Lower leg skin (tissue), 4 donors: ENCODE measurements around the gene ASXL1. TPM values are rescaled to one million over a fixed set of nuclear protein-coding genes. Genes with fewer than 3 reads are reported as not detected.

ENCODE experiments used
- DNase-seq, 2 donors: peaks; one replicate each; pipeline ENCODE4 v3.0.0-alpha.2; 2019; ENCODE audit warnings: low spot score in 2 of 2
- H3K4me3 ChIP-seq: fragments of 200-600 bp; sonication (generic); 2 replicates; pipeline ENCODE4 v1.5.1; 2017; ENCODE audit warnings: mild to moderate bottlenecking, low read depth; ENCODE audit not compliant: poor library complexity, severe bottlenecking
- POLR2A ChIP-seq, 2 donors: fragments of 450-650 bp; IDR thresholded peaks; one replicate each; pipeline ENCODE4 v1.6.1; 2016 to 2017; ENCODE audit warnings: antibody characterized with exemption in 2 of 2, mild to moderate bottlenecking in 1 of 2, moderate library complexity in 1 of 2
- WGBS, 2 donors: methylation state at CpG; one replicate each; pipeline ENCODE4 v1.1.5; 2018; 5-methylcytosine and 5-hydroxymethylcytosine counted together
- intact Hi-C: fragments of 100-400 bp; cut with DNase I; formaldehyde crosslinking; loops from one replicate; pipeline ENCODE4 v1.15.0; 2023; ENCODE audit warnings: low total_unique reads
- total RNA-seq, 4 donors: library from RNA; depleted of rRNA; stranded (reverse); fragments of >200 nt; gene quantifications; one replicate each; pipeline ENCODE4 v1.1.0, GENCODE V29; 2016
- TF ChIP-seq, protein P1 (sequence below), 3 donors: fragments of 450-650 bp; IDR thresholded peaks; one replicate each; pipeline ENCODE4 v1.5.1; 2016; ENCODE audit warnings: antibody characterized with exemption in 3 of 3, mild to moderate bottlenecking in 3 of 3, moderate library complexity in 2 of 3

Gene ASXL1
- total RNA-seq, 4 donors from 2014 or later: 29.1 to 84.8 (median 32.6) TPM

GRCh38 chr20:32476684-32477593, 118.8 kb downstream of the ASXL1 start:
- WGBS, 2 donors: 85% methylated on average over 22 of the region's 22 CpGs
- H3K4me3 ChIP-seq: no peak overlapping the region
- DNase-seq: no peak
- TF ChIP-seq, protein P1, sequence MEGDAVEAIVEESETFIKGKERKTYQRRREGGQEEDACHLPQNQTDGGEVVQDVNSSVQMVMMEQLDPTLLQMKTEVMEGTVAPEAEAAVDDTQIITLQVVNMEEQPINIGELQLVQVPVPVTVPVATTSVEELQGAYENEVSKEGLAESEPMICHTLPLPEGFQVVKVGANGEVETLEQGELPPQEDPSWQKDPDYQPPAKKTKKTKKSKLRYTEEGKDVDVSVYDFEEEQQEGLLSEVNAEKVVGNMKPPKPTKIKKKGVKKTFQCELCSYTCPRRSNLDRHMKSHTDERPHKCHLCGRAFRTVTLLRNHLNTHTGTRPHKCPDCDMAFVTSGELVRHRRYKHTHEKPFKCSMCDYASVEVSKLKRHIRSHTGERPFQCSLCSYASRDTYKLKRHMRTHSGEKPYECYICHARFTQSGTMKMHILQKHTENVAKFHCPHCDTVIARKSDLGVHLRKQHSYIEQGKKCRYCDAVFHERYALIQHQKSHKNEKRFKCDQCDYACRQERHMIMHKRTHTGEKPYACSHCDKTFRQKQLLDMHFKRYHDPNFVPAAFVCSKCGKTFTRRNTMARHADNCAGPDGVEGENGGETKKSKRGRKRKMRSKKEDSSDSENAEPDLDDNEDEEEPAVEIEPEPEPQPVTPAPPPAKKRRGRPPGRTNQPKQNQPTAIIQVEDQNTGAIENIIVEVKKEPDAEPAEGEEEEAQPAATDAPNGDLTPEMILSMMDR (IDR thresholded peaks at IDR 0.05): no peak
- TF ChIP-seq POLR2A (IDR thresholded peaks at IDR 0.05): no peak
- intact Hi-C loops: no loop called here

DNA sequence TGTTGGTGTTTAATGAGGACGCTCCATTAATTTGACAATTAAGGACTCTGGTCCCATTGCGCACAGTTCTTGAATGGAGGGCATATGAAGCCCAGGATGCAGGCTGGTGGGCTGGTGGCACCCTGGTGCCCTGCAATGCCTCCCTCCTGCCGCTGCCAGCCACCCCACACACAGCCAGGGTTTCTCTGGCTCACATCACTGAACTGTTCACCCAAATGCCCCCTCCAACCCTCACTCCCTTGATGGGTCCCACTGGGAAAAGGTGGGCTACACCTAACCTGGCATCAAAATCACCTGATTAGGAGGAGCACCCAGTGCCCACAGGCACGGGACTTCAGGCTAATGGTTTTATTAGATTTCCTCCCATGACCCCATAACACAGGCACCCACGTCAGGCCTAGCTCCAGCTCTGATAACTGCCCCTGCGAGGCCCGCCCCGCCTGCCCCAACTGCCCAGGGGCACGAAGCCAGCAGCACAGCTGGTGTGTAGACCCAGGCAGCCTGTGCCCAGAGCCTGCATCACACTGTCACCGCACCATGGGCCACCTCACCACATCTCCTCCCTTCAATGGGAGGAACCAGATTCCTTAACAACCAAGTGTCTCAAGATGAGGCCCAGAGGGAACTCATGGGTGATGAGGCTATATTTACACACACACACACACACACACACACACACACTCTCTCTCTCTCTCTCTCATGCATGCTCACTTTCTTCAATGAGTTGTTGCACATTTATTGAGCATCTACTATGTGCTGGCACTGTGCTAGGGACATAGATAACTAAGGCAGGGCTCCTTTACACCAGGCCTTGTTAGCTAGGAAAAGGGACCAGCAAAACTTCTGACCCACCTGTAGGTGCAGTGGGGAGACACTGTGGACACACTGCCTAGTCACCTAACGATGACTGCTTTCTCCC, 119.7 kb downstream of the ASXL1 start:
- WGBS, 2 donors: 86 to 87% methylated on average over 10 to 11 of the region's 11 CpGs
- H3K4me3 ChIP-seq: no peak overlapping the region
- no peak for DNase-seq
- intact Hi-C loops: no loop called here
- TF ChIP-seq POLR2A (IDR thresholded peaks at IDR 0.05): no peak
- TF ChIP-seq, protein P1 (IDR thresholded peaks at IDR 0.05): no peak

DNA sequence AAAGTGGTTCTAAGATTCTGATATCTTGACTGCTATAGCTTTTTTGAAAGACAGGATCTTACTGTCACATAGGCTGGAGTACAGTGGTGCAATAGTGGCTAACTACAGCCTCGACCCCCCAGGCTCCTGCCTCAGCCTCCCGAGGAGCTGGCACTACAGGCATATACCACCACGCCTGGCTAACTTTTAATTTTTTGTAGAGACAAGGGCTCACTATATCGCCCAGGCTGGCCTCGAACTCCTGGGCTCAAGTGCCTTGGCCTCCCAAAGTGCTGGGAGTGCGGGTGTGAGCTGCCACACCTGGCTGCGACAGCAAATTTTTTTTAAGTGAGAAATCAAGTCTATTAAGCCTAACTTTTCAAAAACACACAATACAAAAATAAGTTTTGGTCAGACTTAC, 120.4 kb downstream of the ASXL1 start:
- no peak overlapping the region for H3K4me3 ChIP-seq
- 92 to 96% methylated on average over 7 of the region's 7 CpGs for WGBS, 2 donors
- TF ChIP-seq, protein P1 (IDR thresholded peaks at IDR 0.05): no peak
- no peak for TF ChIP-seq POLR2A (IDR thresholded peaks at IDR 0.05)
- no peak for DNase-seq
- intact Hi-C loops: no loop called here

- no peak overlapping the region for H3K4me3 ChIP-seq
- DNase-seq: no peak
- intact Hi-C loops: no loop called here
- TF ChIP-seq, protein P1 (IDR thresholded peaks at IDR 0.05): no peak
- no peak for TF ChIP-seq POLR2A (IDR thresholded peaks at IDR 0.05)
- WGBS, 2 donors: 94 to 98% methylated on average over 5 of the region's 5 CpGs
These were observed 120.9 kb downstream of the ASXL1 start for GRCh38 chr20:32479012-32479411.

- intact Hi-C loops: no loop called here
- H3K4me3 ChIP-seq: no peak overlapping the region
- no peak for DNase-seq
- WGBS, 2 donors: 63 to 80% methylated on average over 2 of the region's 2 CpGs
- TF ChIP-seq, protein P1 (IDR thresholded peaks at IDR 0.05): no peak
- no peak for TF ChIP-seq POLR2A (IDR thresholded peaks at IDR 0.05)
These were observed 121.6 kb downstream of the ASXL1 start for GRCh38 chr20:32479697-32480171.
